Measurements from ENCODE around the gene ITPK1.

GRCh38 chr14:93086441-93087055, 29.2 kb downstream of the ITPK1 start:
- TF ChIP-seq ZBTB7A (IDR thresholded peaks at IDR 0.05; ENCODE audit: low read depth) (no peak), MAX (IDR thresholded peaks at IDR 0.05) (no peak), FOXM1 (IDR thresholded peaks at IDR 0.05; ENCODE audit: borderline replicate concordance, low read depth) (no peak), EP300 (IDR thresholded peaks at IDR 0.05; ENCODE audit: borderline replicate concordance) (no peak), CEBPB (IDR thresholded peaks at IDR 0.05) (no peak)

Measured in Ishikawa (cell line).